ENCODE results near the gene KCNJ4.

KCNJ4 gene

GRCh38 chr22:38429499-38430068, 25.4 kb downstream of the KCNJ4 start:
- Histone ChIP-seq H3K27ac (no peak overlapping the region), H3K27me3 (replicated peaks) (no peaks in the 10 kb centered on the region), H3K36me3 (replicated peaks) (no peaks in the 10 kb centered on the region), H3K4me3 (ENCODE audit: low read depth, low read length) (no peak overlapping the region)
- in situ Hi-C loops (cut with HindIII; ENCODE audit: low pct_ligation_motif_present, low sequenced_read_pairs): no loop called here
- no peak for TF ChIP-seq CTCF (IDR thresholded peaks at IDR 0.05; ENCODE audit: low read depth, low read length, missing control alignments)
- DNase-seq: no peak

- no peaks in the 10 kb centered on the region for H3K36me3 ChIP-seq (replicated peaks)
- H3K4me3 ChIP-seq (ENCODE audit: low read depth, low read length): no peak overlapping the region
- in situ Hi-C loops (cut with HindIII; ENCODE audit: low pct_ligation_motif_present, low sequenced_read_pairs): no loop called here
- TF ChIP-seq CTCF (IDR thresholded peaks at IDR 0.05; ENCODE audit: low read depth, low read length, missing control alignments): no peak
- DNase-seq: no peak
- H3K27me3 ChIP-seq (replicated peaks): no peaks in the 10 kb centered on the region
- H3K27ac ChIP-seq: no peak overlapping the region
Observed at GRCh38 chr22:38428714-38429113, 26.3 kb downstream of the KCNJ4 start.

GRCh38 chr22:38427940-38428339, 27.1 kb downstream of the KCNJ4 start:
- Histone ChIP-seq H3K27me3 (replicated peaks) (no peaks in the 10 kb centered on the region), H3K4me3 (ENCODE audit: low read depth, low read length) (no peak overlapping the region), H3K27ac (no peak overlapping the region), H3K36me3 (replicated peaks) (no peaks in the 10 kb centered on the region)
- in situ Hi-C loops (cut with HindIII; ENCODE audit: low pct_ligation_motif_present, low sequenced_read_pairs): no loop called here
- DNase-seq: no peak
- no peak for TF ChIP-seq CTCF (IDR thresholded peaks at IDR 0.05; ENCODE audit: low read depth, low read length, missing control alignments)

- H3K27me3 ChIP-seq (replicated peaks): no peaks in the 10 kb centered on the region
- H3K4me3 ChIP-seq (ENCODE audit: low read depth, low read length): no peak overlapping the region
- TF ChIP-seq CTCF (IDR thresholded peaks at IDR 0.05; ENCODE audit: low read depth, low read length, missing control alignments): no peak
- no peaks in the 10 kb centered on the region for H3K36me3 ChIP-seq (replicated peaks)
- DNase-seq: no peak
- in situ Hi-C loops (cut with HindIII; ENCODE audit: low pct_ligation_motif_present, low sequenced_read_pairs): no loop called here
- no peak overlapping the region for H3K27ac ChIP-seq
Observed at GRCh38 chr22:38427465-38427864, 27.5 kb downstream of the KCNJ4 start.

GRCh38 chr22:38426628-38427027, 28.4 kb downstream of the KCNJ4 start:
- Histone ChIP-seq H3K4me3 (ENCODE audit: low read depth, low read length) (no peak overlapping the region), H3K27ac (no peak overlapping the region), H3K27me3 (replicated peaks) (no peaks in the 10 kb centered on the region), H3K36me3 (replicated peaks) (no peaks in the 10 kb centered on the region)
- in situ Hi-C loops (cut with HindIII; ENCODE audit: low pct_ligation_motif_present, low sequenced_read_pairs): no loop called here
- DNase-seq: no peak
- no peak for TF ChIP-seq CTCF (IDR thresholded peaks at IDR 0.05; ENCODE audit: low read depth, low read length, missing control alignments)

GRCh38 chr22:38424525-38425080, 30.4 kb downstream of the KCNJ4 start:
- Histone ChIP-seq H3K27me3 (replicated peaks) (no peaks in the 10 kb centered on the region), H3K36me3 (replicated peaks) (no peaks in the 10 kb centered on the region), H3K27ac (no peak overlapping the region), H3K4me3 (ENCODE audit: low read depth, low read length) (no peak overlapping the region)
- DNase-seq: no peak
- TF ChIP-seq CTCF (IDR thresholded peaks at IDR 0.05; ENCODE audit: low read depth, low read length, missing control alignments): no peak
- in situ Hi-C loops (cut with HindIII; ENCODE audit: low pct_ligation_motif_present, low sequenced_read_pairs): no loop called here

Data from brain microvascular endothelial cell (primary cell).